Mesendoderm (in vitro differentiated cells): Measurements from ENCODE around the gene RAPGEF5.

Experiments used
- DNase-seq: peaks from one replicate; pipeline ENCODE4 v3.0.0; 2013
- H2AK5ac ChIP-seq: 2 replicates; pipeline ENCODE4 v1.6.1; 2013; ENCODE audit warnings: low read length, inconsistent platforms
- H2BK120ac ChIP-seq: 2 replicates; pipeline ENCODE4 v1.6.1; 2013; ENCODE audit warnings: low read depth, mild to moderate bottlenecking, low read length, moderate library complexity, mixed read lengths
- H2BK15ac ChIP-seq: replicated peaks from 2 replicates; pipeline ENCODE4 v1.6.1; 2013; ENCODE audit warnings: low read depth, mild to moderate bottlenecking, moderate library complexity
- H2BK5ac ChIP-seq: 2 replicates; pipeline ENCODE4 v1.6.1; 2013; ENCODE audit warnings: low read length, inconsistent platforms
- H3K18ac ChIP-seq: 2 replicates; pipeline ENCODE4 v1.6.1; 2013; ENCODE audit warnings: mild to moderate bottlenecking, low read length, mixed read lengths
- H3K23ac ChIP-seq: one replicate; pipeline ENCODE4 v1.6.1; 2013; ENCODE audit warnings: low read length
- H3K27ac ChIP-seq: 2 replicates; pipeline ENCODE4 v1.5.1; 2013; ENCODE audit warnings: low read depth, mild to moderate bottlenecking, inconsistent platforms, low read length, moderate library complexity
- H3K27me3 ChIP-seq: 2 replicates; pipeline ENCODE4 v1.6.1; 2013; ENCODE audit warnings: low read length, control low read depth, mild to moderate bottlenecking, inconsistent platforms; ENCODE audit not compliant: insufficient read depth, poor library complexity
- H3K36me3 ChIP-seq: 2 replicates; pipeline ENCODE4 v1.6.1; 2013; ENCODE audit warnings: low read length, inconsistent platforms; ENCODE audit not compliant: control insufficient read depth, insufficient read depth
- H3K4ac ChIP-seq: one replicate; pipeline ENCODE4 v1.6.1; 2013; ENCODE audit warnings: low read depth, mild to moderate bottlenecking, low read length, moderate library complexity
- H3K4me1 ChIP-seq: 2 replicates; pipeline ENCODE4 v1.6.1; 2013; ENCODE audit warnings: low read depth, low read length, inconsistent platforms; ENCODE audit not compliant: control insufficient read depth
- H3K4me2 ChIP-seq: 2 replicates; pipeline ENCODE4 v1.6.1; 2013; ENCODE audit warnings: low read length
- H3K4me3 ChIP-seq: 2 replicates; pipeline ENCODE4 v1.5.1; 2013; ENCODE audit warnings: mild to moderate bottlenecking, low read length
- H3K56ac ChIP-seq: one replicate; pipeline ENCODE4 v1.6.1; 2013; ENCODE audit warnings: low read length
- H3K79me1 ChIP-seq: 2 replicates; pipeline ENCODE4 v1.6.1; 2013; ENCODE audit warnings: low read length, inconsistent platforms
- H3K79me2 ChIP-seq: 2 replicates; pipeline ENCODE4 v1.6.1; 2013; ENCODE audit warnings: mild to moderate bottlenecking, low read length; ENCODE audit not compliant: control insufficient read depth, insufficient read depth
- H3K9ac ChIP-seq: 2 replicates; pipeline ENCODE4 v1.6.1; 2013; ENCODE audit warnings: low read length, inconsistent platforms
- H4K5ac ChIP-seq: one replicate; pipeline ENCODE4 v1.6.1; 2013; ENCODE audit warnings: low read length
- H4K8ac ChIP-seq: one replicate; pipeline ENCODE4 v1.6.1; 2013; ENCODE audit warnings: low read depth, mild to moderate bottlenecking, control low read depth, low read length, moderate library complexity
- WGBS: extraction: QIAGEN DNeasy Blood & Tissue Kit; methylation state at CpG from one replicate; pipeline ENCODE4 v1.1.7; 2013; ENCODE audit warnings: low lambda C conversion rate, missing lambda C conversion rate; ENCODE audit not compliant: insufficient coverage; ENCODE audit errors: extremely low coverage; 5-methylcytosine and 5-hydroxymethylcytosine counted together

Gene RAPGEF5

GRCh38 chr7:22394739-22395138, 37.8 kb upstream of the RAPGEF5 start:
- Histone ChIP-seq H3K4me1 (no peaks in the 10 kb centered on the region), H4K5ac (no peak overlapping the region), H3K9ac (no peak overlapping the region), H2BK15ac (no peak overlapping the region), H2AK5ac (no peak overlapping the region), H3K79me2 (no peaks in the 10 kb centered on the region), H3K4me2 (no peak overlapping the region), H3K27me3 (no peaks in the 10 kb centered on the region), H3K36me3 (no peaks in the 10 kb centered on the region), H3K56ac (no peak overlapping the region), H3K4ac (no peak overlapping the region), H3K4me3 (no peak overlapping the region), H3K18ac (no peak overlapping the region), H2BK5ac (no peak overlapping the region), H3K79me1 (no peaks in the 10 kb centered on the region), H4K8ac (no peak overlapping the region), H3K27ac (no peak overlapping the region), H2BK120ac (no peak overlapping the region), H3K23ac (no peak overlapping the region)
- DNase-seq, result no peak
- WGBS, result no CpG with 5 or more reads among the region's 3 CpGs

- H3K23ac ChIP-seq, result no peak overlapping the region
- no peak overlapping the region for H3K18ac ChIP-seq
- no peaks in the 10 kb centered on the region for H3K27me3 ChIP-seq
- H2BK15ac ChIP-seq, result no peak overlapping the region
- H3K9ac ChIP-seq, result no peak overlapping the region
- no peaks in the 10 kb centered on the region for H3K79me1 ChIP-seq
- no peak overlapping the region for H4K5ac ChIP-seq
- H4K8ac ChIP-seq, result no peak overlapping the region
- DNase-seq, result peak; percentile 18
- H2AK5ac ChIP-seq, result no peak overlapping the region
- H2BK5ac ChIP-seq, result no peak overlapping the region
- no peaks in the 10 kb centered on the region for H3K36me3 ChIP-seq
- no peak overlapping the region for H2BK120ac ChIP-seq
- no CpG with 5 or more reads among the region's 13 CpGs for WGBS
- no peak overlapping the region for H3K4ac ChIP-seq
- no peak overlapping the region for H3K4me3 ChIP-seq
- H3K4me1 ChIP-seq, result no peaks in the 10 kb centered on the region
- H3K27ac ChIP-seq, result no peak overlapping the region
- no peak overlapping the region for H3K56ac ChIP-seq
- H3K4me2 ChIP-seq, result no peak overlapping the region
- no peaks in the 10 kb centered on the region for H3K79me2 ChIP-seq
Measured at GRCh38 chr7:22393913-22394729, 37.2 kb upstream of the RAPGEF5 start.

- no peak overlapping the region for H2AK5ac ChIP-seq
- WGBS, result no CpG with 5 or more reads among the region's 1 CpG
- no peak for DNase-seq
- no peak overlapping the region for H4K5ac ChIP-seq
- no peak overlapping the region for H3K27ac ChIP-seq
- no peaks in the 10 kb centered on the region for H3K79me2 ChIP-seq
- H3K4me1 ChIP-seq, result no peaks in the 10 kb centered on the region
- no peaks in the 10 kb centered on the region for H3K27me3 ChIP-seq
- H3K4me2 ChIP-seq, result no peak overlapping the region
- H3K23ac ChIP-seq, result no peak overlapping the region
- H4K8ac ChIP-seq, result no peak overlapping the region
- H2BK5ac ChIP-seq, result no peak overlapping the region
- no peak overlapping the region for H3K9ac ChIP-seq
- no peak overlapping the region for H2BK15ac ChIP-seq
- no peaks in the 10 kb centered on the region for H3K36me3 ChIP-seq
- H3K56ac ChIP-seq, result no peak overlapping the region
- no peak overlapping the region for H3K4ac ChIP-seq
- H3K18ac ChIP-seq, result no peak overlapping the region
- H3K4me3 ChIP-seq, result no peak overlapping the region
- no peaks in the 10 kb centered on the region for H3K79me1 ChIP-seq
- no peak overlapping the region for H2BK120ac ChIP-seq
Measured at GRCh38 chr7:22390516-22390915, 33.6 kb upstream of the RAPGEF5 start.

GRCh38 chr7:22389892-22390291, 32.9 kb upstream of the RAPGEF5 start:
- no peak overlapping the region for H3K27ac ChIP-seq
- no peaks in the 10 kb centered on the region for H3K79me2 ChIP-seq
- H2AK5ac ChIP-seq, result no peak overlapping the region
- no peak overlapping the region for H3K4me2 ChIP-seq
- H3K23ac ChIP-seq, result no peak overlapping the region
- H2BK120ac ChIP-seq, result no peak overlapping the region
- H4K8ac ChIP-seq, result no peak overlapping the region
- no peaks in the 10 kb centered on the region for H3K27me3 ChIP-seq
- no CpG with 5 or more reads among the region's 2 CpGs for WGBS
- no peaks in the 10 kb centered on the region for H3K4me1 ChIP-seq
- H3K79me1 ChIP-seq, result no peaks in the 10 kb centered on the region
- no peak overlapping the region for H3K18ac ChIP-seq
- no peak overlapping the region for H3K4ac ChIP-seq
- no peak overlapping the region for H2BK5ac ChIP-seq
- no peak overlapping the region for H4K5ac ChIP-seq
- H3K4me3 ChIP-seq, result no peak overlapping the region
- H2BK15ac ChIP-seq, result no peak overlapping the region
- H3K36me3 ChIP-seq, result no peaks in the 10 kb centered on the region
- no peak overlapping the region for H3K56ac ChIP-seq
- DNase-seq, result no peak
- H3K9ac ChIP-seq, result no peak overlapping the region

GRCh38 chr7:22387583-22387982, 30.6 kb upstream of the RAPGEF5 start:
- no peaks in the 10 kb centered on the region for H3K79me2 ChIP-seq
- no peak overlapping the region for H3K4me3 ChIP-seq
- H4K8ac ChIP-seq, result no peak overlapping the region
- H3K23ac ChIP-seq, result no peak overlapping the region
- H3K4me1 ChIP-seq, result no peaks in the 10 kb centered on the region
- H2BK5ac ChIP-seq, result no peak overlapping the region
- no peak overlapping the region for H3K4me2 ChIP-seq
- H2BK120ac ChIP-seq, result no peak overlapping the region
- H2AK5ac ChIP-seq, result no peak overlapping the region
- no peaks in the 10 kb centered on the region for H3K79me1 ChIP-seq
- H3K9ac ChIP-seq, result no peak overlapping the region
- no peak overlapping the region for H3K27ac ChIP-seq
- H3K56ac ChIP-seq, result no peak overlapping the region
- no peak overlapping the region for H4K5ac ChIP-seq
- no peaks in the 10 kb centered on the region for H3K27me3 ChIP-seq
- H2BK15ac ChIP-seq, result no peak overlapping the region
- DNase-seq, result no peak
- H3K18ac ChIP-seq, result no peak overlapping the region
- no peaks in the 10 kb centered on the region for H3K36me3 ChIP-seq
- WGBS, result no CpG with 5 or more reads among the region's 4 CpGs
- peak overlapping the region; percentile 36 for H3K4ac ChIP-seq

- Histone ChIP-seq H2BK120ac (no peak overlapping the region), H3K79me2 (no peaks in the 10 kb centered on the region), H3K79me1 (no peaks in the 10 kb centered on the region), H3K4me2 (no peak overlapping the region), H3K27ac (no peak overlapping the region), H2BK15ac (no peak overlapping the region), H4K8ac (no peak overlapping the region), H3K36me3 (no peaks in the 10 kb centered on the region), H3K56ac (no peak overlapping the region), H3K27me3 (no peaks in the 10 kb centered on the region), H3K18ac (no peak overlapping the region), H4K5ac (no peak overlapping the region), H3K4ac (no peak overlapping the region), H3K23ac (no peak overlapping the region), H2BK5ac (no peak overlapping the region), H3K9ac (no peak overlapping the region), H3K4me3 (no peak overlapping the region), H3K4me1 (no peaks in the 10 kb centered on the region), H2AK5ac (no peak overlapping the region)
- DNase-seq, result no peak
- WGBS, result no CpG with 5 or more reads among the region's 1 CpG
Measured at GRCh38 chr7:22386865-22387264, 29.9 kb upstream of the RAPGEF5 start.
